PFSK-1 (cell line): ENCODE results near the gene KRT9.

ENCODE experiments used
- FOXP2 ChIP-seq: optimal IDR thresholded peaks from 2 replicates; pipeline ENCODE3; 2011; ENCODE audit warnings: borderline replicate concordance, control low read depth, inconsistent platforms; ENCODE audit not compliant: insufficient read depth; ENCODE audit errors: extremely low read length, extremely low read depth
- POLR2AphosphoS5 ChIP-seq: IDR thresholded peaks from 2 replicates; pipeline ENCODE4 v1.6.1; 2012; ENCODE audit warnings: low read depth, mild to moderate bottlenecking, control low read depth, low read length, moderate library complexity
- REST ChIP-seq, 2 experiments: IDR thresholded peaks; 2 replicates each; pipeline versions ENCODE4 v1.6.1 to v1.8.0; 2011 to 2012; ENCODE audit warnings: low read depth in 2 of 2, low read length in 2 of 2, control low read depth in 1 of 2, inconsistent platforms in 1 of 2, mild to moderate bottlenecking in 1 of 2, moderate library complexity in 1 of 2; ENCODE audit not compliant: insufficient read depth in 1 of 2
- SIN3A ChIP-seq: IDR thresholded peaks from 2 replicates; pipeline ENCODE4 v1.6.1; 2012; ENCODE audit warnings: mild to moderate bottlenecking, low read length, moderate library complexity, borderline replicate concordance; ENCODE audit not compliant: insufficient read depth
- TAF1 ChIP-seq: IDR thresholded peaks from 2 replicates; pipeline ENCODE4 v1.6.1; 2012; ENCODE audit warnings: low read length, control low read depth, borderline replicate concordance; ENCODE audit not compliant: insufficient read depth

Gene KRT9

DNA sequence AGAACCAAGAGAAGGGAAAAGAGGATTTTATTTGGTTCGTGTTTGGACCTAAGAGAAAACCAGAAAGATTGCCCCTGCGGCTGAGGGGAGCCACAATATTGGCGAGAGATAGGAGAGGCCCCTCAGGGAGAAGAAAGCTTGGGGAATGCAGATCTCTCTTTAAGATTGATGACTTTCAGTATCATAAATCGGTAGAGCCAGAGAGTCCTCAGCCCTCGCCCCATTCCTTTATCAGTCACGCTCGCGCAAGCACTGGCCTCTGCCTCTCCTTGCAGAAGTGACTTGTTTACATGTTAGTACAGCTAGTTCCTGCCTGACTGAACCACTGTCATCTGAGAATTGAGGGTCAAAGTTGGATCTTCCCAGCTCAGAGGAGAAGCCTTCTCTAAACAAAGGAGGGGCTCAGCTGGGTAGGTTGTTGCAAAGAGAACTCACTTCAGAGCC is 22.2 kb downstream of the KRT9 start:
- TF ChIP-seq FOXP2 (no peak), POLR2AphosphoS5 (no peak), REST (IDR thresholded peaks at IDR 0.05; ENCODE audit: insufficient read depth in 1 of 2, low read depth in 2 of 2, low read length in 2 of 2) (no peak), SIN3A (no peak)

DNA sequence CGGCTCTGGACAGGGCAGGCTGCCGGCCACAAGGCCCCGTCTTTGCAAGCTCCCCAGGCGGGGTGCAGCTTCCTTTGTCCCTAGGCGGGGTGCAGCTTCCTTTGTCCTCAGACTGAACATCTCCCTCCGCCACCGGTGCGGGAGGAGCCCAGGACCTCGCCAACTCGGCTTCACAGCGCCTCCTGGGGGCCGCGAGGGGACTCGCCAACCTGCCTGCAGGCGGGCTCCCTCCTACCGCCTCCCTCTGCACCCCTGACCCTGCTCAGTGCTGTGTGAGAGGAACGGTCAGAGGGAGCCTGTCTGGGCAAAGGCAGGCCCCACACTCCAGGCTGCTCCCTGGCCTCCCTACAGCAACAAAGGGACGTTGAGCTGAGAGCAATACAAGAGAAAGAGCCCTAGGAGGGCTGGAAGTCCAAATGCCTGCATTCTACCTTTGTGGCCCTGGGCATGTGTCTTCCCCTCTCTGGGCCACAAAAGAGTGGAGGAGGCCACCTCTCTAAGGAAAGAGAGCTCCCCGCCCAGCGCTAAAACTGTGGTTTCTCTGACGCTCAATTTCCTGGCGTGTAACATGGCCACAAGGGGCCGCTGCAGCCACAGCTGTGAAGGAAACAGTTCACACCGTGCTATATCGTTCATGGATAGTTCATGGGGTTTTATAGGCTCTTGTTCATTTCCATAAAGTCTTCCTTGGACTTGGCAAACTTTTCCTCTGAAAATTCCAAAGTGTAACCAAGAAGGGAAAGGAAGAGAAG is 22.8 kb downstream of the KRT9 start:
- TF ChIP-seq FOXP2, result peak; percentile 26
- TF ChIP-seq SIN3A, result no peak

DNA sequence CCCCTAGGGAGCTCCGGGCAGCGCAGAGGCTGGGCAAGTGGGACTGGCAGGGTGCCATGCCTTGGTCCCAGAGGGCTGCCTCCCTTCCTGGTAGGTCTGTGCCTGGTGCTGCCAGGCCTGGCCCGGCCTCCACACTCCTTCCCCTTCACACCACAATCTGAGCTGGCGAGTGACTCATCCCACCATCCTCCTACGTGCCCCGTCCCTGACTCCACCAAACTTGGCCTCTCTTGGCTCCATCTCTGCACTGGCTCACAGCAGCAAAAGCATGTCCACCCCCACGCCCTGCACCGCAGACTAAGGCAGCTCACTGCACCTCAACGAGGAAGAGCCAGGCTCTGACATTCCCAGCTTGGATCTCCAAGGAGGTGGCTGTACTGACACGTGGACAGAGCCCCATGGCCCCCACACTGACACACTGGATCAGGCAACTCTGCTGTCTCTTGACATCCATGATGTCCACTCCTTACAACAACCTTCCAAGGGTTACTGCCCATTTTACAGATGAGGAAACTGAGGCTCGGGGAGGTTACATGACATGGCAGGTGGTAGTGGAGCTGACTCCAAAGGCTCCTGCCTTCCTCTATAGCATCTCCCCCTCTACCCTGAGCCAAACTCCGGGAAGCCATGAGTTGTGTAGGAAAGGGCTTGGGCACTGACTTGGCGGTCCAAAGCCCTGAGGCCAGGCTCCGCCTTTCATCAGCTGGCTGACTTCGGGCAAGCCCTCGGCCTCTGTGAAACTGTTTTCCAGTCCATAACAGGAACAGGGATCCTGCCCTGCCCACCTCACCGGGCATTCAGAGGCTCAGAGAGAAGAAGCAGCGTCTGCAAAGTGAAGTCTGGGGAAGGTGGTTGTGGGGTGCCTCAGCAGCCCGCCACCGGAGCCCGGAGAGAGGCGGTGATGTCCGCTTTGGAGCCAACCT is 23.7 kb downstream of the KRT9 start:
- TF ChIP-seq FOXP2 (peak; percentile 42), SIN3A (no peak)

- no peak for TF ChIP-seq REST (IDR thresholded peaks at IDR 0.05; ENCODE audit: insufficient read depth in 1 of 2, low read depth in 2 of 2, low read length in 2 of 2)
- no peak for TF ChIP-seq TAF1
- TF ChIP-seq POLR2AphosphoS5, result no peak
- no peak for TF ChIP-seq SIN3A
- TF ChIP-seq FOXP2, result no peak
These were observed 24.4 kb downstream of the KRT9 start for GRCh38 chr17:41547378-41547841.

- TF ChIP-seq TAF1 (no peak), POLR2AphosphoS5 (no peak), REST (IDR thresholded peaks at IDR 0.05; ENCODE audit: insufficient read depth in 1 of 2, low read depth in 2 of 2, low read length in 2 of 2) (no peak), FOXP2 (no peak), SIN3A (no peak)
These were observed 25.0 kb downstream of the KRT9 start for GRCh38 chr17:41546819-41547218.

- TF ChIP-seq POLR2AphosphoS5 (no peak), REST (IDR thresholded peaks at IDR 0.05; ENCODE audit: insufficient read depth in 1 of 2, low read depth in 2 of 2, low read length in 2 of 2) (no peak), TAF1 (no peak), FOXP2 (no peak), SIN3A (no peak)
These were observed 25.9 kb downstream of the KRT9 start for GRCh38 chr17:41545829-41546410.
